Bone marrow (tissue), 2 donors: ENCODE results near the gene POC1A.

Experiments used
- DNase-seq, 2 donors: peaks; one replicate each; lab custom pipeline; 2025; lab: John Stamatoyannopoulos, UW

The POC1A gene

DNA sequence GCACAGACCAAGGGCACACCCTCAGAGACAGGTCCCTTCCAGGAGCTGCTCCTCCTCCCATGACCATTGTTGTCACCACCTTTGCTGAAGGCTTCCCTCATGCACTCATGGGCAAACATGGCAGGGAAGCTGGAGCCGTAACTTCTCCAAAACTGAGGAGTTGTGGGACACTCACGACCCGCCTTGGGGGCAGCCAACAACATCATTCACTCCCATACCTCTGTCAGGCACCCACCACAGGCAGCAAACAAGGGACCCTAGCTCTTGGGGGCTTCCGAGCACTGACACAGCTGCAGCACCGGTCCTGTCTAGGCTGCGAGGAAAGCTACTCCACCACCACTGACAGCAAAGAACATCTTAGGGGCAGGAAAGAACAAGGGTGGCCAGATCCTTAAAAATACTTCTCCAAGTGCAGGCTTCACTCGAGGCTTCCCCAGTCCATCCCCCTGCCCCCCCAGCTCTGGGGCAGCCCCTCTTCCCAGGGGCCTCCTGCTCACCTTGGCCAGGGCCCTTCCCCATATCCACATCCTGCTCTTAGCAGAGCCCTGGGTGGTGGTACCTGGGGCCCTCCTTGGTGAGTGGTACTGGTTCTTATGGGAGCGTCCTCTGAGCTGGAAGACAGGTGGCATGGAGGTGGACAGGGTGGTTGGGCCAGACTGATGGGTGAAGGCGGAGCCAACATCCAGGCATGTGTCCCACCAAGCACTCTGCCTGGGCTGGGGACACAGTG lies 69.8 kb downstream of the POC1A start:
- no peak for DNase-seq

DNA sequence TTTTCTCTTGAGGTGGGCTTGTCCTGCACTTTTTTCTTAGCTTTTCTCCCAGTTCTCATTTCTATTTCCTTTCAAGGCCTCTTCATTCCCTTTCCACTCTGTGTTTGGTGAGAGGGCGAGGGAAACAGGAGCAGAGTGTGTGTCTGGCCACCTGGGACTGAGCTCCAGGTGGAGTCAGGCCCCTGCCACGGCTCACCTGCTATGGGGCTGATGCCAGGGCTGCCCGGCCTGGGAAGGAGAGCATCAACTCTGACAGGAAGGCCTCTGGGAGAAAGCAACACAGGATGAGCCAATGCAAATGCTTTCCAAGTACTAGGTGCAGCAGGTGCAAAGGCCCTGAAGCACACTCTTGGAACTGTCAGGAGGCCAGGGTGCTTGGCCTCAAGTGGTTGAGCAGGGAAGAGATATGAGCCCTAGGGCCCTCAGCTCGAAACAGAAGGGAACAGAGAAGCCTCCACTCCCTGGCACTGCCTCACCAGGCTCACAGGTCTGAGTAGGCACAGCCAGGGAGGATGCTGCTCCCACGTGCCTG lies 70.6 kb downstream of the POC1A start:
- DNase-seq: no peak

DNA sequence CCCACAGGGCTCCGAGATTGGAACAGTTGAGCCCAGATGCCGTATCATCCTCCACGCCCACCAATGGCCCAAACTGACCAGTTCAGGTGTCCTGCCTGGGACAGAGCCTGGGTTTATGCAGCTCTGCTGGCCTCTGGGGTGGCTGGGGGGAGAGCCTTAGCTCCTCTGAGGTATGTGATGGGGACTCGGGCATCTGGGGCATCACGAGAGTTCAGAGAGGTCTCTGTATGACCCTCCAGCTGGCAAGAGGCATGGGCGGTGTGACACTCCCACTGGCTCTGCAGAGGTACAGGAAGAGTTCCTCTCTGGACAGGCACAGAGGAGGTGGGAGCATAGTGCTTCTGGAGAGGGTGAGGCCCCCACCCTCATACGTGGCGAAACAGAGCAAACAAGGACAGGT lies 71.3 kb downstream of the POC1A start:
- DNase-seq: no peak

DNA sequence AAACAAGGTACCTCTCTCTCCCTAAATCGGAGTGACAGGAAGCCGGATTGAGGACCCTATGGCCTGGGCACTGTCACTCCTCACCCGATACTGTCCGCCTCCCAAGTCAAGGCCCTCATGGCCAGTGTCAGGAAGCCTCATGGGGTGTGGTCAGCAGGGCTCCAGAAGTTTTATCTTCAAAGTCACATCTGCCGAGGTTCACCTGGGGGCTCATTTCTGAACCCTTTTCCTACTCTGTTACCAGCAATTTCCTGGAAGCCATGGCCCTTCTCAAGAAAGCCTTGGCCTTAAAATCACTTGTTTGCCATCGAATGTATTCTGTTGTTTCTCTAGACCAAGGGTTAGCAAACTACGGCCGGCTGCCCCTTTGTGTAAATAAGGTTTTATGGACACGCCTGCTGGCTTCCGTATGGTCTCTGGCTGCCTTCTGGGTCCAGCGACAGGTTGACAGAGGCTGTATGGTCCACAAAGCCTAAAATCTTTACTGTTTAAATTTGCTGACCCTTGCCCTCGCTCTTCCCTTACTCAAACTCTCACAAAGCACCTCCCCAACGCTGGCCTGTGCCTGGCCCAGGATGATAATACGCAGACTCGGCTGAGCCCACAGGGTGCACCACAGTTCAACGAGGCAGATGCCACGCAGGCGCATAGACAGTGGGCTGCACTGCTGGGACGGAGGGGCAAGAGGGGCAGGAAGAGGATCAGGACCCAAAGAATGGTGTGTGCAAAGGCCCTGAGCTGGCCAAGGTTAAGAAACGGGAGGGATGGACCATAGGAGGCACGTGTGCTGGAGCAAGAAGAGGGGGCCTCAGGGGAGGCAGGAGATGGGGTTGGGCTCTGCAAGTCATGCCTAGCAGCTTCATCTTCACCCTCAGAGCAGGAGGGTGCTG lies 73.1 kb downstream of the POC1A start:
- no peak for DNase-seq

DNA sequence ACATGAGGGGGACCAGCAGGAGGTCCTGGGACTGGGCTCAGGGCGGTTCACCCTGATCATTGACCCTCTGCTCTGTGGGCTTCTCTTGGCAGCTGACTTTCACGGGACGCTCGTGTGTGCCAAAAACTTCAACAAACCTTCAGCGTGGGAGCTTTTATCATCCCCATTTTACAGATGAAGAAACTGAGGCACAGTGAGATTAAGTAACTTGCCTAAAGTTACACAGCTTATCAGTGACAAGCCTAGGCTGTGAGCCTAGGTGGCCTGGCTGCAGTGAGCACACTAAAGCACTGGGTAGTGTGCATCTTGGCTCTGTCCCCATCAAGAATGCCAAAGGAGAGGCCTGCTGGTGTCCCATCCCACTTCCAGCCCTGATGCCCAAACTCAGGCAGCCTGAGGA lies 74.3 kb downstream of the POC1A start:
- DNase-seq: no peak

DNA sequence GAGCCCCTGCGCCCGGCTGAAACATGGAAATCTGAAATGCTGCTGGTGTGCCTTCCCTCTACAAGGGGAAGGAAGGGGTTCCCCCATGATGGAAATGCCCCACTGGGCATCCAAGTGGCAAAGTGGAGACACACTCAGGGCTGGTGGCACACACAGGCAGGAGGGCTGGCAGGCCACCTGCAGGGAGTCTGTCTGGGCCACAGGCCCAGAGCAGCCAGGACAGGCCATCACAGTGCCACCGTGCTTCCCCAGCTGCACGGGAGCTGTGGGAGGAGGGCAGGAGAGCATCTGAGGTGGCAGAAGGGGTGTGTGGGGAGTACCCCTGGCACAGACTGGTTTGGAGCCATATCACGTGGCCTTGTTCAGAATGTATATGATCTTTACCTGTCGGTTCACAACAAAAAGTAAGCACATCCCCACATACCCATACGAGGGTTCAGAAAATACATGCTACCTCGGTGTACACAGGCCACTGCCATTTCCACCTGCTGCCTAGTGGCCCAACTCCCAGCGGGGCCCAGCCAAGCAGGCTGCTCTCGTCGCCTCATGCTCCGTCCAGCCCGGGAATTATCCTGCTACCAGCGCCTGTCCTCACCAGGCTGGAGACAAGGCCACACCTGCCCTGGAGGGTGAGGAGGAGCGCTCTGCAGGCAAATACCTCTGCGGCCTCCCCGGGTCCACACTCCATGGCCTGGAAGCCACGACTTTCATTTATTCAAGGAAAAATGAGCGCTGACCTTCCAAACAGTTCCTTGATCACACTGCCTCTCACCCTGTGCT lies 75.3 kb downstream of the POC1A start:
- DNase-seq: no peak

DNA sequence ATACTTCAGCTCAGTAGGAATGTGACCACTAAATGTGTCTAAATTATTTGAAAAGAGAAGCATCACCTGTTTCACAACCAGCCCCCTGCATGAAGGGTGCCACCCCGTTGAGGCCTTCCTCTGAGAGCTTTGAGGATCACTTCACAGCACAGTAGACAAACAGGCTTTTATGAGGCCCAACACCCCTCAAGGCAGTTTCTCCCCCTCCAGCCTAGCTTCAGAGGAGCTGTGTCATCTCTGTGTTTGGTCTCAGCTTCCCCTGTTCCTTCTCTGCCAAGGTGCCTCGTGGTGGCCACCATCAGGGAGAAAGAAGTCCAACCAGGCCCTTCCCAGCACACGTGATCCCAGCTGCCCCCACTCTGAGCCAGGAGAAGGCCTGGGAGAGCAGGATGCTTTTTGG lies 76.3 kb downstream of the POC1A start:
- DNase-seq: no peak

DNA sequence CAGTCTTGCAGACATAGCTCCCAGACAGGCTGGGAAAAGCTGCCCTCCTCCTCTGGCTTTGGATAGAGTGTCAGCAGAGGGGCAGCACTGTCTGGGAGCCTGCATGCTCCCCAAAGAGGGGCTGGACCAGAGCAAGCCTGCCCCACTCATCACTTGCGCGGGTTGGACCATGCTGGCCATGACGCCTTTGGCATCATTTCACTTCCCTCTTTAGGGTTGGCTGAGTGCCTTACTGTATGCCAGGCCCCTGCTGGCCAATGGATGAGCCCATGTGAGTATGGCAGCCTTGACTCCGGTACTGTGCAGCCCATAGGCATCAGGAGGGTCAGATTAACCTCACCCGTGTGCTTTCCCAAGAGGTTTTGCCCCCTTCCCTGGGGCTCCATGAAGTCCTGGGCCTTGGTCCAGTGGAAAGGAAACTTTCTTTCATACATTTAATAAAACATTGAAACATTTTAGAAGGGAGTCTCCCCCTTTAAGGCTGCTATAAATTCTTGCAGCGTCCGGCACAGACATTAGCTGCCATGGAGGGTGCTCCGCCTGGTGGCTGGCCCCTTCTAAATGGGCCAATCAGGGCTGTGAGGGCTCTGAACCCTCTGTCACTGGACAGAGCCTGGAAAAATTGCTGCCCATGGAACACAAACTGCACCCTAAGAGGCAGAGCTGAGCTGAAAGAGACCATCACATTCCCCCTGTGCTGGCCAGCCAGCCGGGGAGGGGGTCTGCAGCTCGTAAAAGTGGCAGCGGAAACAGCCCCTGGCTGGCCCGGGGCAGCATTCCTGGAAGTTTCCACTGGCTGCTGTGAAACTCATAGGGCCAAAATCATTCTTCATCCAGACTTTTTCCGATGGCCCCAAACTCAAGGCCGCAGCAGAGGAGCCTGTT lies 77.1 kb downstream of the POC1A start:
- no peak for DNase-seq

DNA sequence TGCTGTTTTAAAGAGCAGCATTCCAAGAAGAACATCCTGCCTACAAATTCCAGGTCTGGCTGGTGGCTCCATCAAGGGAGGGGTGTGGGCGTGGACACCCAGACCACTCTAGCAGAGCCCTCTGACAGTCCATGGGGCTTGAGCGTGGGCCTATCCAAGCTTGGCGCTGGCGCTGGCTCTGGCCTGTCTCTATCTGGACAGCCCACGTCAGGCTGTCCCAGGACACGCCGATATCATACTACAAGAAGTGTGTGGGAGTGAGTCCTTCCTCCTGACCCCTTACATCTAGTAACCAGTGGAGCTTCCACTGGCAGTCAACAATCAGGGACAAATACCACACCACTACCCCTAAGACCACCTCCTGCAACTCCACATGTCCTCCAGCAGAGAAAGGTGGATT lies 80.7 kb downstream of the POC1A start:
- DNase-seq: no peak

DNA sequence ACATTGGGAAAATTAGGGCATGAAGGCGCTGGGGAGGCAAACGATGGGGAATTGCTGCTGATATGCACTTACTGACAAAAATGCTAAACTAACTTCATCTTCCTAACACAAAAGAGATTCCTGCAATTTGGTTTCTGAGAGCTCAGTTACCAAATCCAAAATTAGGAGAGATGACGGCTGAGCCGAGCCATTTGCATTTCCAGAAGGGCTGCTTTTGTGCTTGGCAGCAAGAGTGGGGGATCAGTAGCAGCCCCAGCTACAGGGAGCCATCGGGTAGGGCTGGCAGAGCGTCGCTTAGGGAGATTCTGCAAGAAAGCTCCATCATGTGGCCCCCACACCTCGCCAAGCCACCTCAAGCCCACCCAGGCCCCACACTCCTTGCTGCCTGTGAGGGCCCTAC lies 81.8 kb downstream of the POC1A start:
- DNase-seq: no peak

DNA sequence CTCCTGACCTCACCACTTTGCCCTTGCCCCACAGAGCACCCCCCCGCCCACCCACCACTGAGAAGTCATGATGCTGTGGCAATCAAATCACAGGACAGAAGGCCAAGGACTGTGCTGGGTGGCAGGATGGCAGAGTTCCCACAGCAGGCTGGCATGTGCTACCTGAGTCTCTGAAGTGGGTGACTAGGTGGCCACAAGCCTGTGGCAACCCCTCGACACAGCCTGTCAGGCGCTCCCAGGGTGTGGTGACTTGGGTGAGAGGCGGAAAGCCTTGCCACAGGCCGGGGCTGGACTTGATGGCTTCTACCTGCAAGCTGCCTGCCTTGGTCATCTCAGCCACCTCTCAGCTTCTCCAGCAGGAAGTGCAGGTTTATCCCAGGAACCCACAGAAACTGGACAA lies 82.2 kb downstream of the POC1A start:
- DNase-seq: no peak

DNA sequence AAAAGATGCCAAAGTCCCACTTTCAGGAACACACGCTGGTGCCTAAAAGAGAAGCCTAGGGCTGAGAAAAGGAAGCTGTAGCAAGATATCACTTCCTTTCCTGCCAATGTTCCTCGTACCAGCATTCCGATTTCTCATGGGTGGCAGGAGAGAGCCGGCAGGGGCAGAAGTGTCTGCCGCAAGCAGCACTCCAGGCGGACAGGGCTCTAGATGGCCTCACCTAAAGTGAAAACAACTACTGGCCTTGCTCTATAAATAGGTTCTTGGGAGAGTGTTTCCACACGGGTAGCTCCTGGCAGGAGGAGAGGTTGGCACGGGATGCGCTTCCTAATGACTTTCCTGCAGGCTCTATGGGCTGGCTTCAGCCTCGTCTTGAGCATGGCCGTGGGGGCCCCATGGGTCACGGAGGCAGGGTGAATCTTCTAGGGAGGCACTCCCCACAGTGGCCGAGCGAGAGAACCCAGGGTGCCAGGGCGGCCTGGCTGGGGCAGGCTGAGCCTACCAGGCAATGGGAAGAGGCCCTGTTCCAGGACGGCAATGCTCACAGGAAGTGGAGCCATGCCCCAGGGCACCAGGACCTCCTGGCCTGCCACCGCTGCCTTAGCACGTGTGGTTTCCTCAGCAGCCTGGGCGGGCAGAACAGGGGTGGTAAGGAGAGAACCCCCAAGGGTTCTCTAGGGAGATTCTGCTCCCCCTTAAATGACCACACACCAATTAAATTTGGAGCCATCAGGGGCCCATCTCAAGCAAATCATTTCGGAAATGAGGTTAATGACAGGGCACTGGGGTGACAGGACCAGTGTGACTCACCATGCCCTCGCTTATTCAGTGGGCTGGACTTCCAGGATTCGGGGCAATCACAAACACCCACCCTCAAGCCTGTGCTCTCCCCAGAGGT lies 83.2 kb downstream of the POC1A start:
- no peak for DNase-seq

DNA sequence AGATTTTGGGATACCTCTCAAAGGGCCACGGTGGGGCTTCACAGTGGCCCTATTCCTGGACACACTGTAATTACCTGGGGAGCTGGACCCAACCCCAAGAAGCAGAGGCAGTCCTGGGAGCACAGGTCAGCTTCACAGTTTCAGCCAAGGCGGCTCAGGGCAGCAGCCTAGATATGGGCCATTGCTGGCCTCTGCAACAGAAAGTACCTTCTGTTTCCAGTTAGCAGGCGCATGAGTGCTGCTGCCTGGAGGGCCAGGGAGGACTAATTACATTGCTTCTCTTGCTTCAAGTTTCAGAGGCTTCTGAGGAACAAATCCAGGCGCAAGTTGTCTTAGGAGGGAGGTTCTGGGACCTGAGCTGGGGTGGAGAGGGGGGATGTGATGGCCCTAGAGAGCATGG lies 84.4 kb downstream of the POC1A start:
- DNase-seq: no peak

DNA sequence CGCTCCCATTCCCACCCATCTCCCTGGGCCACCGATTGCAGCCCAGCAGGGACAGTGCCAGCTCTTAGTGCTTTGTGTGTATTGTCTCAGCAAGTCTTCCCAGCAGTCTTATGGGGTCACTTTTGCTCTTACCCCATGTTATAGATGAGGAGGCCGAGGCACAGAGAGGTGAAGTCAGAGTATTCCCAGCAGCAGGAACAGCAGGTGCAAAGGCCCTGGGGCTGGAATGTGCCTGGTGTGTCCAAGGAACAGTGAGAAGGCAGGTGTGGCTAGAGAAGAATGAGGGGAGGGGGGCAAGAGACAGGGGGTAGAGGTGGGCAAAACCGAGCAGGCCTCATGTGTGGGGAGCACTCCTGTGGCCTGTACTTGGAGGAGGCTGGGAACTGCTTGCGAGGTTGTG lies 85.1 kb downstream of the POC1A start:
- no peak for DNase-seq

DNA sequence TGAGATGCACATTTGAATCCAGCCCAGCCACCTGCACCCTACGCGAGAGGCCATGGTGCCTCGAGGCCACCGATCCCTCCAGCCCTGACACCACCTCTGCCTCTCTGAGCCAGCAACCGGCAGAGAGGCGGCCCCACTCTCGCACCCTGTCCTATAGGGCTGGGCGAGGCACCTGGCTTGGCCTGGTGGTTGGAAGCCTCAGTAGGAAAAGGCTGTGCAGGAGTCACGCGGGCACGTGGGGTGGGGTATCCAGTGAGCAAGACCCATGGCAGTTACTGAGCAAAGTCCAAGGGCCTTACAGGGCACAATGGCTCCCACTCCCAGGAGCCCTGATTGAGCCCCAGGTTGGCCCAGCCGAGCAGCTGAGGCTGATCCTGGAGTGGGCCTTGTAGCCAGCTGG lies 85.5 kb downstream of the POC1A start:
- DNase-seq: no peak

DNA sequence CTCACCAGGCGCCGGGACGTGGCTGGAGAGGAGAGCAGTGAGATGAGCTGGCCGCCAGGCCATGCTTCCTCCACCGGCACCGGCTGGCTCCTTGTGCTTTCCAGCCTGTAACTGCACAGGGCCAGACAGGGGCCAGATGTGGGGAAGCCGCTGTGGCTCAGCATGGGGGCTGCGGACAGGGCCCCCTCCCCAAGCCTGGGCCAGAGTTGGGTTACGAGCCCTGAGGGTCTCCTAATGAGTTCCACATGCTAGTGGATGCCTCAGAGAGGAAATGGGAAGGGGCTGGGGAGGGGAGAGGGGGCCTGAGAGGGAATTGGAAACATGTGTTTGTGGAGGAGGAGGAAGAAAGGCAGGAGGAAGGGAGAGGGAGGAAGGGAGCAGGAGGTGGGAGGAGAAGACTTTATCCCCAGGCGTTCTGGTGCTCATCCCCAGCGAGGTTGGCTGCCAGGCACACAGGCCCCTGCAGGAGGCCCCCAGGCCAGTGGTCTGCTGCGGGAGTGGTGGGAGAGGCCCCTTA lies 86.1 kb downstream of the POC1A start:
- DNase-seq: no peak

DNA sequence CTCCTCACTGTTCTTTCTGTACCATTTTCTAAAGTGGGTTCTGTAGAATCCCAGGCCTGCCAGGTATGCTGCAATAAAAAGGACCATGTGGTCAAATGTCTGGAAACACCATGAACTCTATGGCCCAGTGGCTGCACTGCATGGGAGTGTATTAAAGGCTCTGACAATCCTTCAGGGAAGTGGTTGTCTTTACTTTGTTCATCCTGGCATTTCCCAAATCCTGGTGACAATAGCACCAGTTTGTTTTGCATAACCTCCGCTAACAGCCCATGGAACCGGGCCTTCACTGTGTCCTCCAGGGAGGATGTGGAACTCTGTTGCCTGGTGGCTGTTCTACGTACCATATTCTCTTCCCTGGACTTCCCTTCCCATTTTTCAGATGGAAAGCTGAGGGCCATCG lies 86.7 kb downstream of the POC1A start:
- no peak for DNase-seq

DNA sequence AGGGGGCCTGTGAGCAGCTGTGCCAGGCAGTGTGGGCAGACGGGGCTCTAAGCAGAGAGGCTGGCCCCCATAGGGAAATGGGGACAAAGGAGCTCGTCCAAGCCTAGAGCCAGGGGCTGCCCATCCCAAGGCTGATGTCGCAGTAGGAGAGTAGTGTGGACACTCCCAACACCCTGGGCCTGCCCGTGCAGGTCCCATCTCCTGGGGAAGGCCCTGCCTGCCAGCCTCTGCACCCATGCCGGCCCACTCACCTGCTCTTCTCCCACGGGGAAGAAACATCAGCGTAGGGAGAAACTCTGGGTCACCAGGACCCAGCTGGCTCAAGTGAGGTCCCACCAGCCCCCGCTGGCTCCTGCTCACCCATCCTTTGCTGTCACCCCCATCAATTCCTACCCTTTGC lies 87.2 kb downstream of the POC1A start:
- no peak for DNase-seq

DNA sequence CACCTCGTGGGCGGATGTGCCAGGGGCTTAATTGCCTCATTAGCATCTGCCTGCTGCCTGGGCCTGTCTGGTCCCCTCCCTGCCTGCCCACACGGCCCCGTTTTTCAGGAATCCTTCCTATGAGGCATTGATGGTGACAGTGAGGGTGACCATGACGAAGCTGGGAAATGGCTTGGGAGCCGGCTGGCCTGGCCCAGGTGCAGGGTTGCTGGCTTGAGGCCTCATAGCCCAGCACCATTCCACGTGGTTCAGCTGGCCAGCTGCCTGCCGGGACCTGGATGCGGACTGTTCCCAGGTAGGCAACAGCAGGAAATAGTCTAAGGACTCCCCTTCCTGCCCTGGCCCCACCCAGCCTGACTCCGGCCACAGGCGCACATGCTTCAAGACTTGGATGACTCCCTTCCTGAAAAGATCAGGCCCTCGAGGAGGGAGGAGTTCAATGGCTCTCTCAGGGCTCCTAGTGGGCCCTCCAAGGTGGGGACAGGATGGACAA lies 88.9 kb downstream of the POC1A start:
- DNase-seq: no peak

DNA sequence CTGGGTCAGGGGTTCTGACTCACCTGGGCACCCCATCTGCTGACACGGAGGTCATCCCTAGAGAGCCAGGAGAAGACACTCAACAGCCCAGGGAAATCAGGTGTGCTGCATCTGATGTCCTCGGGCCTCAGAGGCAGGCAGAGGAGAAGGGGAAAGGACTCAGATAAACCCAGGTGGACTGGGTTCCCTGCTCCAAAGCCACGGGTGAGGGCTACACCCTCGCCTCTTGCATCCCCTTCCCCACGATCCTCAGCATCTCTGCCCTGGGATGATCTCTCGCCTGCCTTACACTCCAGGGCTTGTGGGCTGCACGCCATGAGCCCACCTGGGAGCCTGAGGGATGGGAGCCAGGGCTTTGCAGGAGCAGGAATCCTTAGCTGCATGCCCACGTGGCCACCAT lies 89.7 kb downstream of the POC1A start:
- DNase-seq: no peak
